Transverse colon (tissue), 4 donors: ENCODE data around the gene CMBL. TPM values are rescaled to one million over a fixed set of nuclear protein-coding genes. Genes with fewer than 3 reads are reported as not detected.
"Not testable (repeated sequence)": the region's sequence is repeated elsewhere in the genome, so short reads cannot be mapped to it uniquely, and the experiment has no call there.

ENCODE experiments used
- DNase-seq: peaks from one replicate; pipeline ENCODE4 v3.0.0-alpha.2; 2019
- H3K27ac ChIP-seq, 4 donors: fragments of 200-600 bp; sonication (generic); 2 replicates each; pipeline ENCODE4 v1.5.1; 2016 to 2018; ENCODE audit warnings: inconsistent platforms in 4 of 4
- H3K27me3 ChIP-seq: fragments of 200-600 bp; sonication (generic); 2 replicates; pipeline ENCODE4 v1.5.1; 2017; ENCODE audit warnings: inconsistent platforms
- H3K36me3 ChIP-seq, 4 donors: fragments of 200-600 bp; sonication (generic); 2 replicates each; pipeline ENCODE4 v1.5.1; 2017 to 2019; ENCODE audit warnings: inconsistent platforms in 4 of 4
- H3K4me1 ChIP-seq, 4 donors: fragments of 200-600 bp; sonication (generic); 2 replicates each; pipeline ENCODE4 v1.5.1; 2017 to 2020; ENCODE audit warnings: inconsistent platforms in 4 of 4
- H3K4me3 ChIP-seq, 4 donors: fragments of 200-600 bp; sonication (generic); 1 replicate in 1 of 4; 2 replicates in 3 of 4; pipeline versions ENCODE4 v1.5.1 to v1.6.1; 2017 to 2019; ENCODE audit warnings: inconsistent platforms in 4 of 4
- H3K9me3 ChIP-seq, 2 donors: fragments of 200-600 bp; sonication (generic); 2 replicates each; pipeline ENCODE4 v1.5.1; 2017 to 2019; ENCODE audit warnings: inconsistent platforms in 2 of 2
- CTCF ChIP-seq, 5 experiments: fragments of 200-600 bp in 3 of 5; fragments of 450-650 bp in 2 of 5; sonication (generic) in 3 of 5; IDR thresholded peaks; 1 replicate in 2 of 5; 2 replicates in 3 of 5; pipeline ENCODE4 v1.5.1; 2016 to 2017; ENCODE audit warnings: antibody characterized with exemption in 5 of 5, inconsistent platforms in 3 of 5, mild to moderate bottlenecking in 2 of 5, moderate library complexity in 1 of 5
- EP300 ChIP-seq: sonication (generic); formaldehyde crosslinking; IDR thresholded peaks from one replicate; pipeline ENCODE4 v1.6.1; 2017; ENCODE audit warnings: antibody characterized with exemption, low read depth
- POLR2A ChIP-seq: fragments of 450-650 bp; IDR thresholded peaks from one replicate; pipeline ENCODE4 v1.6.1; 2016; ENCODE audit warnings: antibody characterized with exemption, mild to moderate bottlenecking, moderate library complexity
- POLR2AphosphoS5 ChIP-seq, 3 donors: sonication (generic); formaldehyde crosslinking; IDR thresholded peaks; one replicate each; pipeline ENCODE4 v1.6.1; 2016; ENCODE audit warnings: antibody characterized with exemption in 3 of 3
- WGBS, 2 donors: methylation state at CpG; one replicate each; pipeline ENCODE4 v1.1.5; 2018; ENCODE audit warnings: low coverage in 1 of 2; 5-methylcytosine and 5-hydroxymethylcytosine counted together
- in situ Hi-C, 4 donors: fragments of 200-750 bp; cut with MboI; loops; one replicate each; pipeline versions ENCODE4 v1.15.0 to v1.15.1; 2017; ENCODE audit warnings: low sequenced_read_pairs in 3 of 4, low pct_ligation_motif_present in 1 of 4, low pct_unique_long_range_greater_than_20kb in 1 of 4
- intact Hi-C: fragments of 100-400 bp; cut with DNase I; formaldehyde crosslinking; loops from one replicate; pipeline ENCODE4 v1.15.1; 2023; ENCODE audit warnings: low total_unique reads
- total RNA-seq, 4 donors: library from RNA; depleted of rRNA; stranded (reverse); fragments of >200 nt; gene quantifications; one replicate each; pipeline ENCODE4 v1.1.0, GENCODE V29; 2016

The CMBL gene
- total RNA-seq, 4 donors from 2014 or later = 36.6 to 87.6 (median 60.9) TPM

GRCh38 chr5:10272875-10273209 lies 34.9 kb downstream of the CMBL start:
- in situ Hi-C loops, H3K4me1 ChIP-seq, intact Hi-C loops, H3K36me3 ChIP-seq, H3K4me3 ChIP-seq, H3K27ac ChIP-seq, H3K27me3 ChIP-seq, H3K9me3 ChIP-seq: not testable (repeated sequence)
- WGBS, 2 donors = 43 to 48% methylated on average over 5 to 6 of the region's 6 CpGs
- peak in 1 of 3 donors; percentile 21 for TF ChIP-seq POLR2AphosphoS5 (IDR thresholded peaks at IDR 0.05)
- DNase-seq = peak; percentile 65

GRCh38 chr5:10272053-10272874 lies 35.4 kb downstream of the CMBL start:
- DNase-seq = no peak
- intact Hi-C loops (no loop called here), in situ Hi-C loops (no loop called here)
- no peaks in the 10 kb centered on the region for H3K27me3 ChIP-seq
- H3K9me3 ChIP-seq = no peaks in the 10 kb centered on the region
- TF ChIP-seq POLR2A = no peak
- 73 to 79% methylated on average over 5 to 9 of the region's 9 CpGs for WGBS, 2 donors
- no peak overlapping the region for H3K27ac ChIP-seq
- H3K4me3 ChIP-seq = no peak overlapping the region
- H3K36me3 ChIP-seq = no peaks in the 10 kb centered on the region
- peaks cover 0 to 7% (median 3%) of the 10 kb centered on the region in 4 donors for H3K4me1 ChIP-seq

GRCh38 chr5:10268100-10268499 lies 39.6 kb downstream of the CMBL start:
- TF ChIP-seq POLR2AphosphoS5 (IDR thresholded peaks at IDR 0.05) (no peak), EP300 (no peak)
- Histone ChIP-seq H3K27ac (no peak overlapping the region), H3K9me3 (no peaks in the 10 kb centered on the region), H3K4me1 (peaks cover 0 to 7% (median 0%) of the 10 kb centered on the region in 4 donors), H3K27me3 (no peaks in the 10 kb centered on the region), H3K36me3 (peaks cover 0 to 18% (median 8%) of the 10 kb centered on the region in 4 donors), H3K4me3 (no peak overlapping the region)
- no peak for DNase-seq
- intact Hi-C loops = no loop called here
- WGBS, 2 donors = 93 to 94% methylated on average over 9 to 10 of the region's 10 CpGs
- in situ Hi-C loops = no loop called here

- Histone ChIP-seq H3K4me3 (no peak overlapping the region), H3K36me3 (peaks cover 0 to 31% (median 14%) of the 10 kb centered on the region in 4 donors), H3K27ac (no peak overlapping the region), H3K27me3 (no peaks in the 10 kb centered on the region), H3K9me3 (no peaks in the 10 kb centered on the region), H3K4me1 (peaks cover 0 to 7% (median 0%) of the 10 kb centered on the region in 4 donors)
- TF ChIP-seq POLR2AphosphoS5 (IDR thresholded peaks at IDR 0.05) = no peak
- TF ChIP-seq CTCF (IDR thresholded peaks at IDR 0.05) = no peak
- TF ChIP-seq EP300 = no peak
- no peak for TF ChIP-seq POLR2A
- in situ Hi-C loops (no loop called here), intact Hi-C loops (no loop called here)
- 59 to 71% methylated on average over 4 of the region's 4 CpGs for WGBS, 2 donors
- DNase-seq = no peak
Measured at GRCh38 chr5:10266839-10267238, 40.9 kb downstream of the CMBL start.

- in situ Hi-C loops = no loop called here
- no peaks in the 10 kb centered on the region for H3K9me3 ChIP-seq
- H3K4me3 ChIP-seq = no peak overlapping the region
- 60 to 66% methylated on average over 4 of the region's 4 CpGs for WGBS, 2 donors
- H3K4me1 ChIP-seq = peaks cover 0 to 7% (median 0%) of the 10 kb centered on the region in 4 donors
- no peaks in the 10 kb centered on the region for H3K27me3 ChIP-seq
- no peak for DNase-seq
- intact Hi-C loops = no loop called here
- TF ChIP-seq POLR2AphosphoS5 (IDR thresholded peaks at IDR 0.05) (no peak), EP300 (no peak), POLR2A (no peak), CTCF (IDR thresholded peaks at IDR 0.05) (no peak)
- peaks cover 0 to 36% (median 17%) of the 10 kb centered on the region in 4 donors for H3K36me3 ChIP-seq
- no peak overlapping the region for H3K27ac ChIP-seq
Measured at GRCh38 chr5:10266137-10266536, 41.6 kb downstream of the CMBL start.
